GM12801 (cell line): Measurements from ENCODE around the gene ANKRD39.

Experiments
- TF ChIP-seq, protein P1 (sequence below): IDR thresholded peaks from one replicate; pipeline ENCODE4 v1.5.1; 2011; ENCODE audit warnings: control low read depth; ENCODE audit not compliant: insufficient read length; ENCODE audit errors: extremely low read depth

The ANKRD39 gene

DNA sequence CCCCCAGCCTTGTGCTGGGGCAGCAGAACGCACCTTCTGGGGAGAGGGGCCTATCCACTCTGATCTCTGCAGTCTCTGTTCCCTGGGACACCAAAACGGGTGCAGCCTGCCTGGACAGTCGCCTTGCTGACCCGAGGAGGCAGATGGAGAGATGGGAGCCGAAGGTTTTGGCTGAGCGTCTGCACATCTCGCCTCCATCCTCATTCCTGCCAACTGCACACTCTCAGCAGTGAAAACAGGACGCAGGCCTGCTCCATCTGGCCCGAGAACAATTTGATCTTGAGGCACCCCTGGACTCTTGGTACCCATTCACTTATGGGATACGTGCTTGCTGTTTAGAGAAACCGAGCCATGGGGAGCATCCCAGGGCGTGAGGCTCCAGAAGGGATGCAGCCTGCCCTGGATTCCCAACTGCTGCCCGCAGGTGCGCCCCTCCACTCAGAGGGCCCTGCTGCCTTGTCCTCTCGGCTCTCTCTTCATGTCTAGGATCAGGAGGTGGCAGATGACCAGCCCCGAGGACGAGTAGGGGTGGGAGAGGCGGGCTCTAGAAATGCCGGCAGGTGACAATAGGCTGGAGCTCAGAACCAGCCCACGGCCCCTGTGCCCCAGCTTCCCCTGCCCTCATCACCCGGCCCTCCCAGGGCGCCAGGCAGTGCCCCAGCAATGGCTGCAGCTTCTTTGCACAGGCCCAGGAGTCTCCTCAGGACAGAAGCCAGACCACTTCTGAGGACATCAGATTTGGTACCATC, 21.2 kb upstream of the ANKRD39 start:
- TF ChIP-seq, protein P1, sequence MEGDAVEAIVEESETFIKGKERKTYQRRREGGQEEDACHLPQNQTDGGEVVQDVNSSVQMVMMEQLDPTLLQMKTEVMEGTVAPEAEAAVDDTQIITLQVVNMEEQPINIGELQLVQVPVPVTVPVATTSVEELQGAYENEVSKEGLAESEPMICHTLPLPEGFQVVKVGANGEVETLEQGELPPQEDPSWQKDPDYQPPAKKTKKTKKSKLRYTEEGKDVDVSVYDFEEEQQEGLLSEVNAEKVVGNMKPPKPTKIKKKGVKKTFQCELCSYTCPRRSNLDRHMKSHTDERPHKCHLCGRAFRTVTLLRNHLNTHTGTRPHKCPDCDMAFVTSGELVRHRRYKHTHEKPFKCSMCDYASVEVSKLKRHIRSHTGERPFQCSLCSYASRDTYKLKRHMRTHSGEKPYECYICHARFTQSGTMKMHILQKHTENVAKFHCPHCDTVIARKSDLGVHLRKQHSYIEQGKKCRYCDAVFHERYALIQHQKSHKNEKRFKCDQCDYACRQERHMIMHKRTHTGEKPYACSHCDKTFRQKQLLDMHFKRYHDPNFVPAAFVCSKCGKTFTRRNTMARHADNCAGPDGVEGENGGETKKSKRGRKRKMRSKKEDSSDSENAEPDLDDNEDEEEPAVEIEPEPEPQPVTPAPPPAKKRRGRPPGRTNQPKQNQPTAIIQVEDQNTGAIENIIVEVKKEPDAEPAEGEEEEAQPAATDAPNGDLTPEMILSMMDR, result no peak

DNA sequence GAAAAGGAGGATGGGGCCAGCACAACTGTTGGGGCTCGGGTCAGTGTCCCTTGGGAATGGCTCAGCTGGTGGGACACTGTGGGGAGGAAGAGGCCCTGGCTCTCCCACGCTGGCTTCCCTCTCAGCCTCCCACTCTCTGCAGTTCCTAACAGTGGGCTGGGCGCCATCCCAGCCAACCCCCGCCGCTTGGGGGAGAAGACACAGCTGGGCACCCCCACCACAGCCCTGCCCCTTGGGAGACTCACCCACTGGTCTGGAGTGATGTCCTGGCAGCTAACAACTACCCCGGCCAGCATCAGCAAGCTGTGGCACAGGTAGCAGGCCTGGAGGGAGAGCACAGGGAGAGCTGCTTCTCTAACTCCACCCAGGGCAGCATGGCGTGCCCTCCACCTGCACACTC, 20.4 kb upstream of the ANKRD39 start:
- TF ChIP-seq, protein P1, result no peak

DNA sequence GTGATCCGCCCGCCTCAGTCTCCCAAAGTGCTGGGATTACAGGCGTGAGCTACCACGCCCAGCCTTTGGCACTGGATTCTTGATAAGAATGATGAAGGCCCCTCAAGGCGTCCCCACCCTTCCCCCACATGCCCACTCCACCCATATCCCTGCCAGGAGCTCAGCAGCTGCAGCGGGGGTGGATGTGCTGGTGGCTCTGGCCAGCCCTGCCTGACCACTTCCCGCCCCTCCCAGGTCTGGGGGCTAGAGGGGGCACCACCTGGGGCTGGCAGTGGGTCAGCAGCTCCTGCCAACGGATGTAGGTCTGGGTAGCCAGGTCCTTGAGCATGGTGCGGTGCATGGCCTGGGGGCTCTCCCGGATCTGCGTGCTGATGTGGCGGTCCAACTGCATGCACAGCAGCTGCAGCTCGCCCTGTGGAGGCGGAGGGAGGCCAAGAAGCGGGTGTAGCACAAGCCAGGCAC, 19.8 kb upstream of the ANKRD39 start:
- TF ChIP-seq, protein P1, result no peak

DNA sequence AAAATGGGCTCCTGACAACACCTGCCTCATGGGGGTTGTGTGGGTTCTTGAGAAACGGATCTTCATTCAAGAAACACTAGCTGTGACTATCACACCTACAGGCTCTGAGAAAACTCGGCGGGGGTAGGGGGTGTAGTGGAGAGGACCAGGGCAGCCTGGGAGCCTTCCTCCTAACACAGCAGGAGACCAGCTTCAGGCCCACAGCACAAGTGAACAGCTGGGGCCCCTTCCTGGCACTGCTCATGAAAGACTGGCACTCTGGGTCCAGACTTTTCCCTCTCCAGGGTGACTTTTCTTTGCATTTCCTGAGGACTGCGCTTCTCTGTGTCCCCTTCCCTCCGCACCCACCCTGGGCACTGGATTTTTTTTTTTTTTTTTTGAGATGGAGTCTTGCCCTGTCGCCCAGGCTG, 19.2 kb upstream of the ANKRD39 start:
- TF ChIP-seq, protein P1, result no peak

DNA sequence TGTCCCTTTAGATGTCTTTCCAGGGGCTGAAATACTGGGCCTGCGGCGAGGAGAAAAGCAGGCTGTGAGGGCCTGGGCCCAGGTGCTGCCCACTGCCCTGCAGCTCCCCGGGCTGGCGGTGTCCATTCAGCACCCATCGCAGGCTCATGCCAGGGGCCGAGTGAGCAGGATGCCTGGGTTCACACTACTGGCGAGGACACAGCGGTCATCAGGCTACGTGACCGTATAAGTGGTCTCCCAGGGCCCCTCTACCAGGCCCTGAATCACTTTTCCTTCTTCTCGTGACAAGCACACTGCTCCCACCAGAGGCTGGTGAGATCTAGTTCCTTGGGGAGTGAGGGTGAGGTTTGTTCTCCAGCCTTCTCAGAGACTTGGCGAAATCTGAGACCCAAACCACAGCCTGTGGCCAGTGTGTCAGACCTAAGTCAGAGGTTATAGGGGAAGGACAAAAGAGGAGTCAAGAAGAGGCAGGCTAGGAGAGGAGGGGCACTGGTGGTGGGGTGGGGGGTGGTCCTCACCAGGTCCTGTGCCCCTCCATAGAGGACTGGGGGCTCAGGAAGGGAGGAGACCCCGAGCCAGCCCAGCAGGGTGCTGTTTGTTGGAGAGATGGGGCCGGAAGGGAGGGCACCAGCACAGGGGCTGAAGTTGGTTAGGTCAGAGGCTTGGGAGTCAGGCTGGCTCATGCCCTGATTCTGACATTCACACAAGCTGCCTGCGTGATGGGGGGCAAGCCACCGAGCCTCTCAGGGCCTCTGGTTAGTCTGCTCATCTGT, 18.6 kb upstream of the ANKRD39 start:
- TF ChIP-seq, protein P1, result no peak

DNA sequence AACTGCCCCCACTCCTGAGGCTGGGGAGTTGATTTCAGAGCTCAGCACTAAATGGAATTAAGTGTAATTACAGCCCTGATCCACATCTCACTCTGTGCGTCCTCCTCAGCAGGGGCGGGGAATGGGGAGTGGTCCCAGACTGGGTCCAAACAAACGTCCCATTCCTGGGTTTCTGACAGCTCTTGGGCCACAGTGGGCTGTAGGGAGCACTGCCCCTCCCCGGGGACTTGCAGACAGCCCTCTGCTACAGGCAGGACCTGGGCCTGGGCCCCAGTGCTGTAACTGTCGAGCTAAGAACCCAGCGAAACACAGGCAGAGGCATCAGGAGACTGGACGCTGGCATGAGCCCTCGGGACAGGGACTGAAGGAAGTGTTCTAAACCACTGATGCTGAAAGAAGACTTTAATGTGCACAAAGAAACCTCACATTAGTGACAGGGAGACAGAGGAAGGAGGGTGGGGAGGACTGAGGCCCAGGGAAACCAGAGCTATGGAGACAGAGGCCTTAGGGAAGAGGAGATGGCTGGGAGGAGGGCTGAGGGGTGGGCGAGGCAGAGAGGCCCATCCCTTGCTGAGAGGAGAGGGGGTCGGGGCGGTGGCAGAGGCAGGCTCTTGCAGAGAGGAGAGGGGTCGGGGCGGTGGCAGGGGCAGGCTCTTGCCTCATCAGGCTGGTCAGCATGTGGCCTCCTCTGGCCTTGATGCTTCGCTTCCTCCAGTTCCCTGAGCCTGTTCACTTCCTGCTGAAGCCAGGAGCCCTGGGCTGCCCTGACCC, 17.9 kb upstream of the ANKRD39 start:
- TF ChIP-seq, protein P1, result no peak

DNA sequence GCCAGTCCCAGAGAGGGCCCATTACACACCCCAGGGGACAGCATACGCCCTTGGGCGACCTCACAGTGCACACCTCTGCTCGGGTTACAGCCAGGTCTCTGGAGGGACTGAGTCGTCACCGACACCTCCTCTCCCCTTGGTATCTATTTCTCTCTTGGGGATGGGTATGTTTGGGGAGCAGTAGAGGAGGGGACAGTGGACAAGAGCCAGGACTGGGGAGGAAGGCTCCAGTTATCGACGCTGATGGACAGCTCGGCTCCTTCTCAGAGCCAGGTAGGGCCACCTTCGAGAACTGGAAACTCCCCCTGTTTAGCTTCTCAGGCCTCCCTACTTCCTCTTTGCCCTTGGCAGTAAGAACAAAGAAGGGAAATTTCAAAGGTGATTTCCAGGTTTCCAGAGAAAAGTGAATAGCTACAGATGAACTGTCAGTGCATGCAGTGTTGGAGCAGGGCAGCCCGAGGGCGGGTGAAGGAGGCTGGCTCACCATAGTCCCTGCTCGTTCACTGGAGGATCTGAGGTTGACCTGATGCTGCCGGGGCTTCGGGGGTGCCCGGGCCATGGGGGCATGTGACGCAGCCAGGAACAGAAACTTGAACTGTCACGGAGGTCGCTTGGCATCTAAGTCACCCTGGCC, 16.5 kb upstream of the ANKRD39 start:
- TF ChIP-seq, protein P1, result no peak
